Gastrocnemius medialis (tissue), 4 donors: ENCODE data around the gene SPTBN1.

Experiments used
- POLR2A ChIP-seq, 2 donors: fragments of 450-650 bp; IDR thresholded peaks; one replicate each; pipeline ENCODE4 v1.6.1; 2017; ENCODE audit warnings: antibody characterized with exemption in 2 of 2, mild to moderate bottlenecking in 2 of 2, moderate library complexity in 2 of 2
- TF ChIP-seq, protein P1 (sequence below), 5 experiments: fragments of 450-650 bp in 3 of 5; fragments of 200-600 bp in 2 of 5; sonication (generic) in 2 of 5; IDR thresholded peaks in 4 of 5; conservative IDR thresholded peaks in 1 of 5; 1 replicate in 4 of 5; 2 replicates in 1 of 5; pipeline ENCODE4 v1.5.1; 2016 to 2019; ENCODE audit warnings: antibody characterized with exemption in 5 of 5, mild to moderate bottlenecking in 3 of 5, moderate library complexity in 3 of 5

DNA sequence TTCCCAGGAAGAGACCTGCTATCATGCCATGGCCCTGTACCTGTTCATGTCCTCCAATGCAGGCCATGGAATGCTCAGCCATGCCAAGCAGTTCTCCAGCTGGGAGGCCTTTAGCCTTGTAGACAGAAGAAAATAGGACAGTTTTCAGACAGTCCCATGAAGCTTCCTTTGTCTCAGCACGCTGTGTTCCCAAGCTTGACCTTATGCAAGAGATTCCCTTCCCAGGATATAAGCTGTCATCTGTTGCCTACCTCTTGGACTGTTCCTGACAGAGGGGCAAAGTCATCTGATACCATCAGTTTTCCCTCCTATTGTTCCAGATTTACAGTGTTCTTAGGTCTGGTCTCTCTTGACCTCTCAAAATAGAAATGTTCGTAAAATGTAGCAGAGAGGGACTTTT is 170.8 kb downstream of the SPTBN1 start:
- TF ChIP-seq, protein P1, sequence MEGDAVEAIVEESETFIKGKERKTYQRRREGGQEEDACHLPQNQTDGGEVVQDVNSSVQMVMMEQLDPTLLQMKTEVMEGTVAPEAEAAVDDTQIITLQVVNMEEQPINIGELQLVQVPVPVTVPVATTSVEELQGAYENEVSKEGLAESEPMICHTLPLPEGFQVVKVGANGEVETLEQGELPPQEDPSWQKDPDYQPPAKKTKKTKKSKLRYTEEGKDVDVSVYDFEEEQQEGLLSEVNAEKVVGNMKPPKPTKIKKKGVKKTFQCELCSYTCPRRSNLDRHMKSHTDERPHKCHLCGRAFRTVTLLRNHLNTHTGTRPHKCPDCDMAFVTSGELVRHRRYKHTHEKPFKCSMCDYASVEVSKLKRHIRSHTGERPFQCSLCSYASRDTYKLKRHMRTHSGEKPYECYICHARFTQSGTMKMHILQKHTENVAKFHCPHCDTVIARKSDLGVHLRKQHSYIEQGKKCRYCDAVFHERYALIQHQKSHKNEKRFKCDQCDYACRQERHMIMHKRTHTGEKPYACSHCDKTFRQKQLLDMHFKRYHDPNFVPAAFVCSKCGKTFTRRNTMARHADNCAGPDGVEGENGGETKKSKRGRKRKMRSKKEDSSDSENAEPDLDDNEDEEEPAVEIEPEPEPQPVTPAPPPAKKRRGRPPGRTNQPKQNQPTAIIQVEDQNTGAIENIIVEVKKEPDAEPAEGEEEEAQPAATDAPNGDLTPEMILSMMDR (IDR thresholded peaks at IDR 0.05 in 4 of 5, conservative IDR thresholded peaks at IDR 0.05 in 1 of 5) = no peak
- TF ChIP-seq POLR2A (IDR thresholded peaks at IDR 0.05) = no peak
